ENCODE measurements around the gene PIRT.
"Not testable (repeated sequence)": the region's sequence is repeated elsewhere in the genome, so short reads cannot be mapped to it uniquely, and the experiment has no call there.

The PIRT gene

DNA sequence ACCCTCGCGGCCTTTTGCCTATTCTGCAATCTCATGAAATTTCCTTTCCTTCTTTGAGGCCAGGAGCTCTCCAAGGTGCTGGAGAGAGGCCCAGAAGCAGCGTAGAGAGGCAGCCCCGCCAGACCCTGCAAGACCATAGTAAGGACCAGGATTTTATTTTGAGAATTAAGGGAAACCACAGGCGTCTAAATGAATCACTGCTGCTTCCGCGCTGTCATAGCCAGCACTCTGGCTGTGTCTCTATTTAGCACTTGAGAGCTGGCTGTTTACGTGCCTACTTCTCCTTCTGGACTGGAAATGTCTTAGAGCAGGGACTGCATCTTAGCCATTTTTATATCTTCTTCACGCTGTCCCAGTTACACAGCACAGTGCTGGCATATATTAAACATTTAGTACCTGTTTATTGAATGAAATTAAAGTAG is 37.6 kb upstream of the PIRT start:
- H2BK15ac ChIP-seq (ENCODE audit: low read length) = no peak overlapping the region
- no peak overlapping the region for H4K8ac ChIP-seq (ENCODE audit: low read depth, low read length)
- H2AK5ac ChIP-seq (ENCODE audit: low read depth, low read length) = no peak overlapping the region
- H3K4me1 ChIP-seq (ENCODE audit: control insufficient read depth in 2 of 2, insufficient read depth in 1 of 2, low read depth in 1 of 2, low read length in 2 of 2) = no peaks in the 10 kb centered on the region
- no peak overlapping the region for H2BK12ac ChIP-seq (ENCODE audit: low read length)
- H3K27me3 ChIP-seq (ENCODE audit: control insufficient read depth in 3 of 3, insufficient read depth in 3 of 3, low read depth in 1 of 3, low read length in 3 of 3) = no peaks in the 10 kb centered on the region
- no peaks in the 10 kb centered on the region for H3K79me1 ChIP-seq (ENCODE audit: low read depth, low read length)
- H3K14ac ChIP-seq (ENCODE audit: low read length) = no peak overlapping the region
- no peak overlapping the region for H3K27ac ChIP-seq (replicated peaks; ENCODE audit: low read length)
- H2BK5ac ChIP-seq (ENCODE audit: low read length) = no peak overlapping the region
- no peak overlapping the region for H2BK120ac ChIP-seq (ENCODE audit: low read depth, low read length)
- WGBS, 2 donors (ENCODE audit: extremely low coverage in 2 of 2, insufficient read length in 2 of 2, insufficient replicate concordance in 1 of 2) = no CpG with 5 or more reads among the region's 9 CpGs
- no peak overlapping the region for H4K91ac ChIP-seq (ENCODE audit: low read depth, low read length, poor library complexity)
- H3K4ac ChIP-seq (ENCODE audit: low read length) = no peak overlapping the region
- no peak overlapping the region for H3K9ac ChIP-seq (ENCODE audit: low read depth, low read length, poor library complexity)
- H3K4me2 ChIP-seq (ENCODE audit: insufficient read depth, low read length, poor library complexity, severe bottlenecking) = no peak overlapping the region
- DNase-seq (ENCODE audit: low spot score) = peak; percentile 48
- H2AFZ ChIP-seq (ENCODE audit: low read length) = no peak overlapping the region
- no peaks in the 10 kb centered on the region for H3K9me3 ChIP-seq (replicated peaks in 1 of 2; ENCODE audit: control insufficient read depth in 2 of 2, insufficient read depth in 1 of 2, low read depth in 1 of 2, low read length in 2 of 2)
- H3K18ac ChIP-seq (ENCODE audit: low read length) = no peak overlapping the region
- H3K23ac ChIP-seq (ENCODE audit: low read depth, low read length, poor library complexity) = no peak overlapping the region
- no peak overlapping the region for H3K4me3 ChIP-seq (ENCODE audit: low read length in 2 of 2)
- no peaks in the 10 kb centered on the region for H3K36me3 ChIP-seq (replicated peaks in 1 of 2; ENCODE audit: control insufficient read depth in 2 of 2, insufficient read depth in 2 of 2, low read length in 2 of 2)

DNA sequence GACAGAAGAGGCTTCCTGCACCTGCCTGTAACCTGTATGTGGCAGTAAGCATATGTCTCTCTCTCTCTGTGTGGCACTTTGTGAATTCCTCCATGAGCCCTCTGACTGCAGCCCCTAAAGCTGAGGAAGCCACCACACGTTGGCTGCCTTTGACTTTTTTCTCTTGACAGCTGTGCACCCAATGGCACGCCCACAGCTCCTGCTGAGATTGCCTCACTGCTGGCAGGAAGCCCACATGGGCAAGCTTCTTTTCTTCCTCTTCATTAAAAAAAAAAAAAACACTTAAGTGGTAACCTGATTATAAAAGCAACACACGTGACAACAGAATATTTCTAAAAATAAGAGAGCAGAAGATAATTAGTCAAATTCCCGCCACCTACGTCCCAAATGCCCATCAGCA is 34.0 kb upstream of the PIRT start:
- Histone ChIP-seq H2BK15ac (ENCODE audit: low read length) (no peak overlapping the region), H3K4me3 (ENCODE audit: low read length in 2 of 2) (no peak overlapping the region)

DNA sequence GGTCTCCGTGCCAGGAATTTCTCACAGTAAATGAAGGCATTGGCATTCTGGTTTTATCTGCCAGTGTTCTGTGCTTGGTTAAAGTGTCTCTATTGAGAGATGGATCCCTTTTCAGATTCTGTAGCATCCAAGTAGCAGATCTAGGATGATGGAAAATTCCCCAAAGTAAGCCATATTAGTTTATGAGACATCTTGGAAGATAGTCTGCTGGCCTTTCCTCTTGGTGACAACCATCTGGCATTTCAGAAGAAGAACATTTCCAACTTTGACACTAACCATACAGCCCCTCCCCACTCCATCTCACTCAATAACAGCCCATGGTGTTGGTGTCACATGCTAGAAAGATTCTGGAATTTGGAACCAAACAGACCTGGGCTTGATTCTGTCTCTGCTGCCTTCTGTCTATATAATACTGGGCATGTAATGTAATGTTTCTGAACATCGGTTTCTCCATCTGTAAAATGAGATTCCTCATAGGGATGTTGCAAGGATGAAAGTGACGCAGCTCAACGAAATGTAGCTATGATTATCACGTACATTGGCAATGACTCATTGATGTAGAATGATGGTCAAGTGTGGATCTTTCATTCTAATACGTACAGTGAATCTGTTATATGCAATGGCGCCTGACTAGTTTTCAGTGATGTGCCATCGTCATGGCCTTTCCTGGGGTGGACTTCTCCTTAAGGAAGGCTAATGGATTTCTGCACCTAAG is 32.6 kb upstream of the PIRT start:
- H3K4ac ChIP-seq (ENCODE audit: low read length) = no peak overlapping the region
- no peak for DNase-seq (ENCODE audit: low spot score)
- no peak overlapping the region for H3K18ac ChIP-seq (ENCODE audit: low read length)
- no peaks in the 10 kb centered on the region for H3K79me1 ChIP-seq (ENCODE audit: low read depth, low read length)
- H3K27ac ChIP-seq (replicated peaks; ENCODE audit: low read length) = no peak overlapping the region
- H3K4me3 ChIP-seq (ENCODE audit: low read length in 2 of 2) = no peak overlapping the region
- H4K91ac ChIP-seq (ENCODE audit: low read depth, low read length, poor library complexity) = no peak overlapping the region
- no peak overlapping the region for H3K4me2 ChIP-seq (ENCODE audit: insufficient read depth, low read length, poor library complexity, severe bottlenecking)
- H2AK5ac ChIP-seq (ENCODE audit: low read depth, low read length) = no peak overlapping the region
- H3K27me3 ChIP-seq (ENCODE audit: control insufficient read depth in 3 of 3, insufficient read depth in 3 of 3, low read depth in 1 of 3, low read length in 3 of 3) = no peaks in the 10 kb centered on the region
- H3K36me3 ChIP-seq (replicated peaks in 1 of 2; ENCODE audit: control insufficient read depth in 2 of 2, insufficient read depth in 2 of 2, low read length in 2 of 2) = no peaks in the 10 kb centered on the region
- no peaks in the 10 kb centered on the region for H3K4me1 ChIP-seq (ENCODE audit: control insufficient read depth in 2 of 2, insufficient read depth in 1 of 2, low read depth in 1 of 2, low read length in 2 of 2)
- no CpG with 5 or more reads among the region's 8 CpGs for WGBS, 2 donors (ENCODE audit: extremely low coverage in 2 of 2, insufficient read length in 2 of 2, insufficient replicate concordance in 1 of 2)
- H2BK120ac ChIP-seq (ENCODE audit: low read depth, low read length) = no peak overlapping the region
- H3K23ac ChIP-seq (ENCODE audit: low read depth, low read length, poor library complexity) = no peak overlapping the region
- no peak overlapping the region for H2AFZ ChIP-seq (ENCODE audit: low read length)
- H3K9me3 ChIP-seq (replicated peaks in 1 of 2; ENCODE audit: control insufficient read depth in 2 of 2, insufficient read depth in 1 of 2, low read depth in 1 of 2, low read length in 2 of 2) = no peaks in the 10 kb centered on the region
- no peak overlapping the region for H3K14ac ChIP-seq (ENCODE audit: low read length)
- H2BK15ac ChIP-seq (ENCODE audit: low read length) = no peak overlapping the region
- no peak overlapping the region for H3K9ac ChIP-seq (ENCODE audit: low read depth, low read length, poor library complexity)
- H2BK5ac ChIP-seq (ENCODE audit: low read length) = no peak overlapping the region
- H4K8ac ChIP-seq (ENCODE audit: low read depth, low read length) = no peak overlapping the region
- H2BK12ac ChIP-seq (ENCODE audit: low read length) = no peak overlapping the region

More for the DNA sequence above, 34.0 kb upstream of the PIRT start:
- H3K9me3 ChIP-seq (replicated peaks in 1 of 2; ENCODE audit: control insufficient read depth in 2 of 2, insufficient read depth in 1 of 2, low read depth in 1 of 2, low read length in 2 of 2) = no peaks in the 10 kb centered on the region
- H3K27ac ChIP-seq (replicated peaks; ENCODE audit: low read length) = no peak overlapping the region
- H3K4ac ChIP-seq (ENCODE audit: low read length) = no peak overlapping the region
- H3K36me3 ChIP-seq (replicated peaks in 1 of 2; ENCODE audit: control insufficient read depth in 2 of 2, insufficient read depth in 2 of 2, low read length in 2 of 2) = no peaks in the 10 kb centered on the region
- H4K91ac ChIP-seq (ENCODE audit: low read depth, low read length, poor library complexity) = no peak overlapping the region
- WGBS, 2 donors (ENCODE audit: extremely low coverage in 2 of 2, insufficient read length in 2 of 2, insufficient replicate concordance in 1 of 2) = no CpG with 5 or more reads among the region's 5 CpGs
- H3K79me1 ChIP-seq (ENCODE audit: low read depth, low read length) = no peaks in the 10 kb centered on the region
- no peak overlapping the region for H3K18ac ChIP-seq (ENCODE audit: low read length)
- no peak overlapping the region for H2BK12ac ChIP-seq (ENCODE audit: low read length)
- no peak overlapping the region for H2AFZ ChIP-seq (ENCODE audit: low read length)
- no peak for DNase-seq (ENCODE audit: low spot score)
- H3K4me2 ChIP-seq (ENCODE audit: insufficient read depth, low read length, poor library complexity, severe bottlenecking) = no peak overlapping the region
- H2BK5ac ChIP-seq (ENCODE audit: low read length) = no peak overlapping the region
- no peak overlapping the region for H3K23ac ChIP-seq (ENCODE audit: low read depth, low read length, poor library complexity)
- H2AK5ac ChIP-seq (ENCODE audit: low read depth, low read length) = no peak overlapping the region
- no peaks in the 10 kb centered on the region for H3K4me1 ChIP-seq (ENCODE audit: control insufficient read depth in 2 of 2, insufficient read depth in 1 of 2, low read depth in 1 of 2, low read length in 2 of 2)
- H3K9ac ChIP-seq (ENCODE audit: low read depth, low read length, poor library complexity) = no peak overlapping the region
- no peak overlapping the region for H4K8ac ChIP-seq (ENCODE audit: low read depth, low read length)
- H3K27me3 ChIP-seq (ENCODE audit: control insufficient read depth in 3 of 3, insufficient read depth in 3 of 3, low read depth in 1 of 3, low read length in 3 of 3) = no peaks in the 10 kb centered on the region
- H2BK120ac ChIP-seq (ENCODE audit: low read depth, low read length) = no peak overlapping the region
- H3K14ac ChIP-seq (ENCODE audit: low read length) = no peak overlapping the region

DNA sequence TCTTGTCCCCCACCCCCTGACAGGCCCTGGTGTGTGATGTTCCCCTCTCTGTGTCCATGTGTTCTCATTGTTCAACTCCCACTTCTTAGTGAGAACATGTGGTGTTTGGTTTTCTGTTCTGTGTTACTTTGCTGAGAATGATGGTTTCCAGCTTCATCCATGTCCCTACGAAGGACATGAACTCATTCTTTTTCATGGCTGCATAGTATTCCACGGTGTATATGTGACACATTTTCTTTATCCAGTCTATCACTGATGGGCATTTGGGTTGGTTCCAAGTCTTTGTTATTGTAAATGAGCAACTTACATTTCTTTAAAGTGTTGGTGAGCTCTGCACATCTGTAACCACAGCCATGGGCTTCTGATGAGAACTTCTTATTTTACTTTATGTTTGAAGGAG is 30.9 kb upstream of the PIRT start:
- H3K4me1 ChIP-seq (ENCODE audit: control insufficient read depth in 2 of 2, insufficient read depth in 1 of 2, low read depth in 1 of 2, low read length in 2 of 2); H3K4me2 ChIP-seq (ENCODE audit: insufficient read depth, low read length, poor library complexity, severe bottlenecking); H2BK15ac ChIP-seq (ENCODE audit: low read length); DNase-seq (ENCODE audit: low spot score); H3K23ac ChIP-seq (ENCODE audit: low read depth, low read length, poor library complexity); H3K4me3 ChIP-seq (ENCODE audit: low read length in 2 of 2); H4K8ac ChIP-seq (ENCODE audit: low read depth, low read length); H2BK120ac ChIP-seq (ENCODE audit: low read depth, low read length); H3K36me3 ChIP-seq (replicated peaks in 1 of 2; ENCODE audit: control insufficient read depth in 2 of 2, insufficient read depth in 2 of 2, low read length in 2 of 2); H2BK5ac ChIP-seq (ENCODE audit: low read length); H2BK12ac ChIP-seq (ENCODE audit: low read length); H4K91ac ChIP-seq (ENCODE audit: low read depth, low read length, poor library complexity); H3K9ac ChIP-seq (ENCODE audit: low read depth, low read length, poor library complexity); H2AFZ ChIP-seq (ENCODE audit: low read length); H3K18ac ChIP-seq (ENCODE audit: low read length); H3K14ac ChIP-seq (ENCODE audit: low read length); H3K9me3 ChIP-seq (replicated peaks in 1 of 2; ENCODE audit: control insufficient read depth in 2 of 2, insufficient read depth in 1 of 2, low read depth in 1 of 2, low read length in 2 of 2); H3K4ac ChIP-seq (ENCODE audit: low read length); H3K27me3 ChIP-seq (ENCODE audit: control insufficient read depth in 3 of 3, insufficient read depth in 3 of 3, low read depth in 1 of 3, low read length in 3 of 3); H3K79me1 ChIP-seq (ENCODE audit: low read depth, low read length); H2AK5ac ChIP-seq (ENCODE audit: low read depth, low read length); H3K27ac ChIP-seq (replicated peaks; ENCODE audit: low read length): not testable (repeated sequence)
- no CpG with 5 or more reads among the region's 2 CpGs for WGBS, 2 donors (ENCODE audit: extremely low coverage in 2 of 2, insufficient read length in 2 of 2, insufficient replicate concordance in 1 of 2)
